GM12878 (cell line): ENCODE data around the gene VASH2. TPM values are rescaled to one million over a fixed set of nuclear protein-coding genes. Genes with fewer than 3 reads are reported as not detected.

Experiments used
- CBX3 ChIP-seq: fragments of 200-600 bp; sonication (generic); IDR thresholded peaks from 2 replicates; pipeline ENCODE4 v1.6.1; 2016; ENCODE audit warnings: low read depth, borderline replicate concordance
- CREM ChIP-seq: IDR thresholded peaks from 2 replicates; pipeline ENCODE4 v1.6.1; 2014; ENCODE audit warnings: antibody characterized with exemption, low read depth
- LARP7 ChIP-seq: fragments of 450-650 bp; IDR thresholded peaks from 2 replicates; pipeline ENCODE4 v1.6.1; 2017; ENCODE audit warnings: mild to moderate bottlenecking
- PML ChIP-seq: IDR thresholded peaks from 2 replicates; pipeline ENCODE4 v1.6.1; 2012; ENCODE audit warnings: low read length, inconsistent platforms
- SREBF2 ChIP-seq: IDR thresholded peaks from 2 replicates; pipeline ENCODE4 v1.6.1; 2012; ENCODE audit warnings: mild to moderate bottlenecking, low read length
- ZBTB4 ChIP-seq: fragments of 450-650 bp; formaldehyde crosslinking; IDR thresholded peaks from 2 replicates; pipeline ENCODE4 v1.4.0; 2022; ENCODE audit warnings: mild to moderate bottlenecking, moderate library complexity
- polyA plus RNA-seq, 11 experiments: library from polyadenylated mRNA; depleted of rRNA in 4 of 11; unstranded in 6 of 11; stranded (reverse) in 5 of 11; fragments of >200 nt; fragmentation: Nextera tagmentation in 4 of 11; fragmentation: Illumina TruSeq in 1 of 11; extraction: Ambion mirVana in 4 of 11; extraction: Trizol in 1 of 11; gene quantifications; 1 replicate in 1 of 11; 2 replicates in 10 of 11; pipeline versions ENCODE4 v1.2.1 to v1.2.3, GENCODE V29; 2011 to 2016; ENCODE audit warnings: inconsistent platforms in 2 of 11, missing spikeins in 2 of 11, low read depth in 1 of 11
- total RNA-seq, 4 experiments: library from RNA; depleted of rRNA in 3 of 4; stranded (reverse); fragments of >200 nt in 3 of 4; fragmentation: Illumina TruSeq in 1 of 4; extraction: Trizol in 1 of 4; gene quantifications; 2 replicates each; pipeline versions ENCODE4 v1.2.1 to v1.2.3, GENCODE V29; 2013 to 2021
- TF ChIP-seq, protein P1 (sequence below): fragments of 450-650 bp; formaldehyde crosslinking; IDR thresholded peaks from 2 replicates; pipeline ENCODE4 v1.4.0; 2020; ENCODE audit warnings: mild to moderate bottlenecking, moderate library complexity
- TF ChIP-seq, protein P2 (sequence below): fragments of 450-650 bp; IDR thresholded peaks from 2 replicates; pipeline ENCODE4 v1.6.1; 2017; ENCODE audit warnings: mild to moderate bottlenecking
- TF ChIP-seq, protein P3 (sequence below), 3 experiments: IDR thresholded peaks in 2 of 3; conservative IDR thresholded peaks in 1 of 3; 2 replicates each; pipeline ENCODE4 v1.5.1; 2011; ENCODE audit warnings: low read depth in 3 of 3, low read length in 3 of 3, mild to moderate bottlenecking in 3 of 3, control low read depth in 2 of 3, moderate library complexity in 2 of 3, inconsistent platforms in 1 of 3, mixed read lengths in 1 of 3; ENCODE audit not compliant: control insufficient read depth in 2 of 3, insufficient read depth in 1 of 3; ENCODE audit errors: extremely low read depth in 1 of 3
- TF ChIP-seq, protein P4 (sequence below): fragments of 450-650 bp; IDR thresholded peaks from 2 replicates; pipeline ENCODE4 v1.6.1; 2017; ENCODE audit warnings: mild to moderate bottlenecking, moderate library complexity

The VASH2 gene
- total and polyA plus RNA-seq, 10 of the 15 experiments (the other 5 are each of a cell fraction or from before 2014, with no cell fraction given), result 5.4 to 29.7 (median 21.7) TPM

- TF ChIP-seq, protein P1, sequence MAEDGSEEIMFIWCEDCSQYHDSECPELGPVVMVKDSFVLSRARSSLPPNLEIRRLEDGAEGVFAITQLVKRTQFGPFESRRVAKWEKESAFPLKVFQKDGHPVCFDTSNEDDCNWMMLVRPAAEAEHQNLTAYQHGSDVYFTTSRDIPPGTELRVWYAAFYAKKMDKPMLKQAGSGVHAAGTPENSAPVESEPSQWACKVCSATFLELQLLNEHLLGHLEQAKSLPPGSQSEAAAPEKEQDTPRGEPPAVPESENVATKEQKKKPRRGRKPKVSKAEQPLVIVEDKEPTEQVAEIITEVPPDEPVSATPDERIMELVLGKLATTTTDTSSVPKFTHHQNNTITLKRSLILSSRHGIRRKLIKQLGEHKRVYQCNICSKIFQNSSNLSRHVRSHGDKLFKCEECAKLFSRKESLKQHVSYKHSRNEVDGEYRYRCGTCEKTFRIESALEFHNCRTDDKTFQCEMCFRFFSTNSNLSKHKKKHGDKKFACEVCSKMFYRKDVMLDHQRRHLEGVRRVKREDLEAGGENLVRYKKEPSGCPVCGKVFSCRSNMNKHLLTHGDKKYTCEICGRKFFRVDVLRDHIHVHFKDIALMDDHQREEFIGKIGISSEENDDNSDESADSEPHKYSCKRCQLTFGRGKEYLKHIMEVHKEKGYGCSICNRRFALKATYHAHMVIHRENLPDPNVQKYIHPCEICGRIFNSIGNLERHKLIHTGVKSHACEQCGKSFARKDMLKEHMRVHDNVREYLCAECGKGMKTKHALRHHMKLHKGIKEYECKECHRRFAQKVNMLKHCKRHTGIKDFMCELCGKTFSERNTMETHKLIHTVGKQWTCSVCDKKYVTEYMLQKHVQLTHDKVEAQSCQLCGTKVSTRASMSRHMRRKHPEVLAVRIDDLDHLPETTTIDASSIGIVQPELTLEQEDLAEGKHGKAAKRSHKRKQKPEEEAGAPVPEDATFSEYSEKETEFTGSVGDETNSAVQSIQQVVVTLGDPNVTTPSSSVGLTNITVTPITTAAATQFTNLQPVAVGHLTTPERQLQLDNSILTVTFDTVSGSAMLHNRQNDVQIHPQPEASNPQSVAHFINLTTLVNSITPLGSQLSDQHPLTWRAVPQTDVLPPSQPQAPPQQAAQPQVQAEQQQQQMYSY (CRISPR knock-in tag), result no peak
- no peak for TF ChIP-seq PML
- no peak for TF ChIP-seq CBX3
- TF ChIP-seq, protein P2, sequence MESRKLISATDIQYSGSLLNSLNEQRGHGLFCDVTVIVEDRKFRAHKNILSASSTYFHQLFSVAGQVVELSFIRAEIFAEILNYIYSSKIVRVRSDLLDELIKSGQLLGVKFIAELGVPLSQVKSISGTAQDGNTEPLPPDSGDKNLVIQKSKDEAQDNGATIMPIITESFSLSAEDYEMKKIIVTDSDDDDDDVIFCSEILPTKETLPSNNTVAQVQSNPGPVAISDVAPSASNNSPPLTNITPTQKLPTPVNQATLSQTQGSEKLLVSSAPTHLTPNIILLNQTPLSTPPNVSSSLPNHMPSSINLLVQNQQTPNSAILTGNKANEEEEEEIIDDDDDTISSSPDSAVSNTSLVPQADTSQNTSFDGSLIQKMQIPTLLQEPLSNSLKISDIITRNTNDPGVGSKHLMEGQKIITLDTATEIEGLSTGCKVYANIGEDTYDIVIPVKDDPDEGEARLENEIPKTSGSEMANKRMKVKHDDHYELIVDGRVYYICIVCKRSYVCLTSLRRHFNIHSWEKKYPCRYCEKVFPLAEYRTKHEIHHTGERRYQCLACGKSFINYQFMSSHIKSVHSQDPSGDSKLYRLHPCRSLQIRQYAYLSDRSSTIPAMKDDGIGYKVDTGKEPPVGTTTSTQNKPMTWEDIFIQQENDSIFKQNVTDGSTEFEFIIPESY, result 0 out of 2 replicates have a peak, but pooled peaks have one; percentile 35
- TF ChIP-seq, protein P3, sequence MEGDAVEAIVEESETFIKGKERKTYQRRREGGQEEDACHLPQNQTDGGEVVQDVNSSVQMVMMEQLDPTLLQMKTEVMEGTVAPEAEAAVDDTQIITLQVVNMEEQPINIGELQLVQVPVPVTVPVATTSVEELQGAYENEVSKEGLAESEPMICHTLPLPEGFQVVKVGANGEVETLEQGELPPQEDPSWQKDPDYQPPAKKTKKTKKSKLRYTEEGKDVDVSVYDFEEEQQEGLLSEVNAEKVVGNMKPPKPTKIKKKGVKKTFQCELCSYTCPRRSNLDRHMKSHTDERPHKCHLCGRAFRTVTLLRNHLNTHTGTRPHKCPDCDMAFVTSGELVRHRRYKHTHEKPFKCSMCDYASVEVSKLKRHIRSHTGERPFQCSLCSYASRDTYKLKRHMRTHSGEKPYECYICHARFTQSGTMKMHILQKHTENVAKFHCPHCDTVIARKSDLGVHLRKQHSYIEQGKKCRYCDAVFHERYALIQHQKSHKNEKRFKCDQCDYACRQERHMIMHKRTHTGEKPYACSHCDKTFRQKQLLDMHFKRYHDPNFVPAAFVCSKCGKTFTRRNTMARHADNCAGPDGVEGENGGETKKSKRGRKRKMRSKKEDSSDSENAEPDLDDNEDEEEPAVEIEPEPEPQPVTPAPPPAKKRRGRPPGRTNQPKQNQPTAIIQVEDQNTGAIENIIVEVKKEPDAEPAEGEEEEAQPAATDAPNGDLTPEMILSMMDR (IDR thresholded peaks at IDR 0.05 in 2 of 3, conservative IDR thresholded peaks at IDR 0.05 in 1 of 3; ENCODE audit: control insufficient read depth in 2 of 3, extremely low read depth in 1 of 3, insufficient read depth in 1 of 3, low read depth in 3 of 3, low read length in 3 of 3), result peak; percentile 15 to 31 (median 20); a peak in 3 of 6 replicates
- TF ChIP-seq, protein P4, sequence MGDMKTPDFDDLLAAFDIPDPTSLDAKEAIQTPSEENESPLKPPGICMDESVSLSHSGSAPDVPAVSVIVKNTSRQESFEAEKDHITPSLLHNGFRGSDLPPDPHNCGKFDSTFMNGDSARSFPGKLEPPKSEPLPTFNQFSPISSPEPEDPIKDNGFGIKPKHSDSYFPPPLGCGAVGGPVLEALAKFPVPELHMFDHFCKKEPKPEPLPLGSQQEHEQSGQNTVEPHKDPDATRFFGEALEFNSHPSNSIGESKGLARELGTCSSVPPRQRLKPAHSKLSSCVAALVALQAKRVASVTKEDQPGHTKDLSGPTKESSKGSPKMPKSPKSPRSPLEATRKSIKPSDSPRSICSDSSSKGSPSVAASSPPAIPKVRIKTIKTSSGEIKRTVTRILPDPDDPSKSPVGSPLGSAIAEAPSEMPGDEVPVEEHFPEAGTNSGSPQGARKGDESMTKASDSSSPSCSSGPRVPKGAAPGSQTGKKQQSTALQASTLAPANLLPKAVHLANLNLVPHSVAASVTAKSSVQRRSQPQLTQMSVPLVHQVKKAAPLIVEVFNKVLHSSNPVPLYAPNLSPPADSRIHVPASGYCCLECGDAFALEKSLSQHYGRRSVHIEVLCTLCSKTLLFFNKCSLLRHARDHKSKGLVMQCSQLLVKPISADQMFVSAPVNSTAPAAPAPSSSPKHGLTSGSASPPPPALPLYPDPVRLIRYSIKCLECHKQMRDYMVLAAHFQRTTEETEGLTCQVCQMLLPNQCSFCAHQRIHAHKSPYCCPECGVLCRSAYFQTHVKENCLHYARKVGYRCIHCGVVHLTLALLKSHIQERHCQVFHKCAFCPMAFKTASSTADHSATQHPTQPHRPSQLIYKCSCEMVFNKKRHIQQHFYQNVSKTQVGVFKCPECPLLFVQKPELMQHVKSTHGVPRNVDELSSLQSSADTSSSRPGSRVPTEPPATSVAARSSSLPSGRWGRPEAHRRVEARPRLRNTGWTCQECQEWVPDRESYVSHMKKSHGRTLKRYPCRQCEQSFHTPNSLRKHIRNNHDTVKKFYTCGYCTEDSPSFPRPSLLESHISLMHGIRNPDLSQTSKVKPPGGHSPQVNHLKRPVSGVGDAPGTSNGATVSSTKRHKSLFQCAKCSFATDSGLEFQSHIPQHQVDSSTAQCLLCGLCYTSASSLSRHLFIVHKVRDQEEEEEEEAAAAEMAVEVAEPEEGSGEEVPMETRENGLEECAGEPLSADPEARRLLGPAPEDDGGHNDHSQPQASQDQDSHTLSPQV, result peak; percentile 39; the same call in 1 of the 2 replicates
- TF ChIP-seq ZBTB4 (CRISPR knock-in tag), result no peak
- TF ChIP-seq SREBF2, result no peak
- no peak for TF ChIP-seq CREM
- peak; percentile 18; the same call in 1 of the 2 replicates for TF ChIP-seq LARP7
These were observed 29.9 kb downstream of the VASH2 start (continued) for GRCh38 chr1:212980123-212980785.
